ENCODE results near the gene COL5A1.

COL5A1 gene

GRCh38 chr9:134744385-134745295, 103.0 kb downstream of the COL5A1 start:
- no peak for DNase-seq (ENCODE audit: low spot score)

- DNase-seq (ENCODE audit: low spot score), result no peak
Measured at GRCh38 chr9:134747951-134748489, 106.4 kb downstream of the COL5A1 start.

GRCh38 chr9:134748591-134748990, 107.0 kb downstream of the COL5A1 start:
- DNase-seq (ENCODE audit: low spot score), result peak; percentile 49

- DNase-seq (ENCODE audit: low spot score), result no peak
Measured at GRCh38 chr9:134750450-134751155, 109.0 kb downstream of the COL5A1 start.

- DNase-seq (ENCODE audit: low spot score), result no peak
Measured at GRCh38 chr9:134751622-134752021, 110.0 kb downstream of the COL5A1 start.

GRCh38 chr9:134752471-134753168, 111.0 kb downstream of the COL5A1 start:
- DNase-seq (ENCODE audit: low spot score), result no peak

GRCh38 chr9:134753191-134753590, 111.6 kb downstream of the COL5A1 start:
- DNase-seq (ENCODE audit: low spot score), result no peak

GRCh38 chr9:134755221-134755907, 113.8 kb downstream of the COL5A1 start:
- DNase-seq (ENCODE audit: low spot score), result no peak

- DNase-seq (ENCODE audit: low spot score), result no peak
Measured at GRCh38 chr9:134756098-134756497, 114.5 kb downstream of the COL5A1 start.

GRCh38 chr9:134757216-134757975, 115.8 kb downstream of the COL5A1 start:
- DNase-seq (ENCODE audit: low spot score), result no peak

- no peak for DNase-seq (ENCODE audit: low spot score)
Measured at GRCh38 chr9:134758949-134759607, 117.5 kb downstream of the COL5A1 start.

GRCh38 chr9:134759913-134760312, 118.3 kb downstream of the COL5A1 start:
- DNase-seq (ENCODE audit: low spot score), result no peak

- DNase-seq (ENCODE audit: low spot score), result no peak
Measured at GRCh38 chr9:134760750-134761420, 119.3 kb downstream of the COL5A1 start.

GRCh38 chr9:134764473-134765269, 123.1 kb downstream of the COL5A1 start:
- DNase-seq (ENCODE audit: low spot score), result no peak

- no peak for DNase-seq (ENCODE audit: low spot score)
Measured at GRCh38 chr9:134765785-134766184, 124.2 kb downstream of the COL5A1 start.

GRCh38 chr9:134766587-134766986, 125.0 kb downstream of the COL5A1 start:
- no peak for DNase-seq (ENCODE audit: low spot score)

GRCh38 chr9:134768332-134768708, 126.7 kb downstream of the COL5A1 start:
- no peak for DNase-seq (ENCODE audit: low spot score)

- no peak for DNase-seq (ENCODE audit: low spot score)
Measured at GRCh38 chr9:134768709-134769351, 127.2 kb downstream of the COL5A1 start.

All from COLO829 (cell line).